GM13976 (cell line): ENCODE results near the gene WDR31.

Source experiments
- DNase-seq: peaks from one replicate; pipeline ENCODE4 v3.0.0; 2012; ENCODE audit warnings: low spot score
- in situ Hi-C: fragments of 300-500 bp; cut with MboI; formaldehyde crosslinking; loops from one replicate; pipeline ENCODE4 v1.12.0; 2022; ENCODE audit warnings: low sequenced_read_pairs, mixed read lengths, inconsistent platforms; ENCODE audit not compliant: unreplicated experiment
- TF ChIP-seq, protein P1 (sequence below): IDR thresholded peaks from 2 replicates; pipeline ENCODE4 v1.5.1; 2012; ENCODE audit warnings: borderline replicate concordance, mild to moderate bottlenecking; ENCODE audit not compliant: insufficient read depth; ENCODE audit errors: extremely low read depth, missing control alignments, control extremely low read depth

WDR31 gene

DNA sequence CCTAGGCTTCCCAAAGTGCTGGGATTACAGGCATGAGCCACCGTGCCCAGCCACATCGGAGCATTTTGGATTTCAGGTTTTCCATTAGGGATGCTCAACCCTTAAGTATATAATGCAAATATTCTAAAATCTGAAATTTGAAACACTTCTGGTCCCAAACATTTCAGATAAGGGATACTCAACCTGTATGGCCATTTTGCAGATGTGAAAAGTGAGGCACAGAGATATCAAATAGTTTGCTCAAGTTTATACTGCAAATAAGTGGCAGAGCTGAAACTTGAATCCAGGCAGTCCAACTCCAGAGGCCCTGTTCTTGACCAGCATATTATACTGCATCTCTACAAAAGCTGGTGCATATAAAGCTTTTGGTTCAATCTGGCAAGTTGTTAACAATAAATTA lies 2.4 kb downstream of the WDR31 start:
- TF ChIP-seq, protein P1, sequence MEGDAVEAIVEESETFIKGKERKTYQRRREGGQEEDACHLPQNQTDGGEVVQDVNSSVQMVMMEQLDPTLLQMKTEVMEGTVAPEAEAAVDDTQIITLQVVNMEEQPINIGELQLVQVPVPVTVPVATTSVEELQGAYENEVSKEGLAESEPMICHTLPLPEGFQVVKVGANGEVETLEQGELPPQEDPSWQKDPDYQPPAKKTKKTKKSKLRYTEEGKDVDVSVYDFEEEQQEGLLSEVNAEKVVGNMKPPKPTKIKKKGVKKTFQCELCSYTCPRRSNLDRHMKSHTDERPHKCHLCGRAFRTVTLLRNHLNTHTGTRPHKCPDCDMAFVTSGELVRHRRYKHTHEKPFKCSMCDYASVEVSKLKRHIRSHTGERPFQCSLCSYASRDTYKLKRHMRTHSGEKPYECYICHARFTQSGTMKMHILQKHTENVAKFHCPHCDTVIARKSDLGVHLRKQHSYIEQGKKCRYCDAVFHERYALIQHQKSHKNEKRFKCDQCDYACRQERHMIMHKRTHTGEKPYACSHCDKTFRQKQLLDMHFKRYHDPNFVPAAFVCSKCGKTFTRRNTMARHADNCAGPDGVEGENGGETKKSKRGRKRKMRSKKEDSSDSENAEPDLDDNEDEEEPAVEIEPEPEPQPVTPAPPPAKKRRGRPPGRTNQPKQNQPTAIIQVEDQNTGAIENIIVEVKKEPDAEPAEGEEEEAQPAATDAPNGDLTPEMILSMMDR: no peak
- in situ Hi-C loops: no loop called here
- DNase-seq: no peak

GRCh38 chr9:113331780-113332179 lies 8.3 kb downstream of the WDR31 start:
- in situ Hi-C loops: no loop called here
- TF ChIP-seq, protein P1: no peak
- DNase-seq: no peak

DNA sequence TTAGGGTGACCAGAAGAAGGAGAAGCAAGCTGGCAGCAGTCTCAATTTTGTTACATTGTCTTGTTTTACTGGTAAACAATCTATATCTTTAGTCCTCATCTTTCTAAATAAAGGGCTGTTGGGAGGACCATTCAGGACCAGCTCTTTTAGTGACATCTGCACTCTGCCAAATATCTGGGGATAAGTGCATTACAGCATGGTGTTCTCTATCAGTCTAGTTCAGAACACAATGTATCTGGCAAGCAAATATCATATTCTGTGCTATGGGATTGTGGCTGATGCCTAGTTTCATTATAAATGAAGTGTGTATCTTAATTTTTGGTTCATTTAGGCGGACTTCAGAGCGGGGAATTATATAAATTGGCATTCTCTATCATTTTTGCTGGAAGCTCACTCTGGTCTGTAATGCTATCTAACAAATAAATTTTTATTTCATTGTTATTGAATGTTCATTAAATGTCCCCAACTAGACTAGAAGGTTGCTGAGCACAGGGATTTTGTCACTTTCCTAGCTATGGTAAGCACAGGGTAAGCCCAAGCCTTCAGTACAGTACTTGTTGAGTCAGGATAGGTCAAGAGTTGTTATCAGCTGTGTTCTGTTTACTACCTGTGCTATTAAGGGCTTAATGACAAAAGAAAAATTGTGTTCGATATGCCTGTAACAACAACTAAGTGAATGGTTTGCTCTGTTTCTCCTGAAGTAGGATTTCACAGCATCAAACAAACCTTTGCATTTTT lies 11.9 kb downstream of the WDR31 start:
- DNase-seq: no peak
- in situ Hi-C loops: no loop called here
- TF ChIP-seq, protein P1: no peak

GRCh38 chr9:113326230-113326629 lies 13.8 kb downstream of the WDR31 start:
- in situ Hi-C loops: no loop called here
- TF ChIP-seq, protein P1: no peak
- DNase-seq: no peak

DNA sequence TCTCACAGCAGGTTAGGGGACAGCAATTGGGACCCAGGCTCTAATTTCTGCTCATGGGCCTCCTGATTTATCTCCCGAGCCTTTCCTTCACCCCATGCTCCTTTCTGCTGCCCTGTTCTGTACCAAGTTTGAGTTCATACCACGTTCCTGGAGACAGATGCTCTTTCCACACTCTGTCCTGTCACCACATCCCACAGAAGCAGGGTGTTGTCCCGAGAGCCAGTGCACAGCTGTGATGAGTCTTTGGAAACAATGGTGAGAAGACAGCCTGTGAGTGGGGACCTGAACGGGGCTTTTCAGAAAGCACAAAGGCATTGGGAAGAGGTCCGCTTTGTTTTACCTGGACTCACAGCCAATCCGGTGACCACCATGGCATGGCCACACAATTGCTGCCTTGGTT lies 17.4 kb downstream of the WDR31 start:
- no peak for DNase-seq
- TF ChIP-seq, protein P1: no peak
- in situ Hi-C loops: no loop called here

GRCh38 chr9:113320051-113320450 lies 20.0 kb downstream of the WDR31 start:
- TF ChIP-seq, protein P1: no peak
- in situ Hi-C loops: no loop called here
- no peak for DNase-seq
